Esophagus squamous epithelium (tissue), 4 donors: ENCODE measurements around the gene DNAH3.

Experiments used
- POLR2A ChIP-seq, 4 donors: fragments of 450-650 bp; IDR thresholded peaks; one replicate each; pipeline ENCODE4 v1.6.1; 2017; ENCODE audit warnings: antibody characterized with exemption in 4 of 4, mild to moderate bottlenecking in 4 of 4, moderate library complexity in 3 of 4
- TF ChIP-seq, protein P1 (sequence below), 6 experiments: fragments of 450-650 bp in 4 of 6; fragments of 200-600 bp in 2 of 6; sonication (generic) in 2 of 6; IDR thresholded peaks; one replicate each; pipeline ENCODE4 v1.5.1; 2016 to 2019; ENCODE audit warnings: antibody characterized with exemption in 6 of 6, mild to moderate bottlenecking in 4 of 6, moderate library complexity in 4 of 6

DNA sequence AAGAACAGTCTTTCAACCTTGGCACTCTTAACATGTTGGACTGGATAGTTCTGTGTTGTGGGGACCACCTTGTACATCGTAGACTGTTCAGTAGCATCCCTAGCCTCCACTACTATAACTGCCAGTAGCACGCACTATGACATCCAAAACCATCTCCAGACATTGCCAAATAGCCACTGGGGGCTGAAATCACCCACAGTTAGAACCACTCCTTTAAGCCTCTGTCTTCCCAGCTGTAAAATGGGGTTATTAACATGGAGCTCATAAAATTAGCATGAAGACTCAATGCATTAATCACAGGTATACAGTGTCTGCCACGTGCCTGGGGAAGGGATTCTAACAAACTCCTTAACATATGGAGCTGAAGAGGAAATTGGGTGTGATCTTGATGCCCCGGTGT lies 200.4 kb downstream of the DNAH3 start:
- TF ChIP-seq, protein P1, sequence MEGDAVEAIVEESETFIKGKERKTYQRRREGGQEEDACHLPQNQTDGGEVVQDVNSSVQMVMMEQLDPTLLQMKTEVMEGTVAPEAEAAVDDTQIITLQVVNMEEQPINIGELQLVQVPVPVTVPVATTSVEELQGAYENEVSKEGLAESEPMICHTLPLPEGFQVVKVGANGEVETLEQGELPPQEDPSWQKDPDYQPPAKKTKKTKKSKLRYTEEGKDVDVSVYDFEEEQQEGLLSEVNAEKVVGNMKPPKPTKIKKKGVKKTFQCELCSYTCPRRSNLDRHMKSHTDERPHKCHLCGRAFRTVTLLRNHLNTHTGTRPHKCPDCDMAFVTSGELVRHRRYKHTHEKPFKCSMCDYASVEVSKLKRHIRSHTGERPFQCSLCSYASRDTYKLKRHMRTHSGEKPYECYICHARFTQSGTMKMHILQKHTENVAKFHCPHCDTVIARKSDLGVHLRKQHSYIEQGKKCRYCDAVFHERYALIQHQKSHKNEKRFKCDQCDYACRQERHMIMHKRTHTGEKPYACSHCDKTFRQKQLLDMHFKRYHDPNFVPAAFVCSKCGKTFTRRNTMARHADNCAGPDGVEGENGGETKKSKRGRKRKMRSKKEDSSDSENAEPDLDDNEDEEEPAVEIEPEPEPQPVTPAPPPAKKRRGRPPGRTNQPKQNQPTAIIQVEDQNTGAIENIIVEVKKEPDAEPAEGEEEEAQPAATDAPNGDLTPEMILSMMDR (IDR thresholded peaks at IDR 0.05), result no peak
- no peak for TF ChIP-seq POLR2A (IDR thresholded peaks at IDR 0.05)
